GM12875 (cell line): ENCODE measurements around the gene BTBD1.
A peak's percentile ranks its signal among the peaks of the same experiment; 100 is the strongest.
"Not testable (repeated sequence)": the region's sequence is repeated elsewhere in the genome, so short reads cannot be mapped to it uniquely, and the experiment has no call there.

Source experiments
- H3K4me3 ChIP-seq: one replicate; pipeline ENCODE4 v1.5.1; 2011; ENCODE audit warnings: low read depth, low read length, control low read depth
- TF ChIP-seq, protein P1 (sequence below): IDR thresholded peaks from 2 replicates; pipeline ENCODE4 v1.5.1; 2011; ENCODE audit warnings: low read depth, mild to moderate bottlenecking, control low read depth, inconsistent platforms, low read length, moderate library complexity, borderline replicate concordance; ENCODE audit not compliant: insufficient read depth

BTBD1 gene

DNA sequence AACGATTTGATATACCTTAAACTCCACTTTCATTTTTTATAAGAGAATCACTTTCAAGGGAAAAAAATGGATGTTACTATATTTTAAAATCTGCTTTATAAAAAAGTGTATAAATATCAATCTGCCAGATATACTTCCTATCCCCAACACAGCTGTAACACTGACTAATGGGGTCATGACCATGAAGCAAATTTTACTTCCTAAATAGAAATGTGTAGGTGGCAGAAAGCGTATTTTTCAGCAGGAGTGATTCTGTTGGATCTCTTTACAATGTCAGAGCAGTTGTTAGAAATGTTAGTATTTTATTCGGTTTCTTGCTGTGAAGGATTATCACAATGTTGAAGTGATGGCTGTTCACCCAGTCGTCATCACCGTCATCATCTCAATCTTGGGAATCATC lies 50.1 kb downstream of the BTBD1 start:
- TF ChIP-seq, protein P1, sequence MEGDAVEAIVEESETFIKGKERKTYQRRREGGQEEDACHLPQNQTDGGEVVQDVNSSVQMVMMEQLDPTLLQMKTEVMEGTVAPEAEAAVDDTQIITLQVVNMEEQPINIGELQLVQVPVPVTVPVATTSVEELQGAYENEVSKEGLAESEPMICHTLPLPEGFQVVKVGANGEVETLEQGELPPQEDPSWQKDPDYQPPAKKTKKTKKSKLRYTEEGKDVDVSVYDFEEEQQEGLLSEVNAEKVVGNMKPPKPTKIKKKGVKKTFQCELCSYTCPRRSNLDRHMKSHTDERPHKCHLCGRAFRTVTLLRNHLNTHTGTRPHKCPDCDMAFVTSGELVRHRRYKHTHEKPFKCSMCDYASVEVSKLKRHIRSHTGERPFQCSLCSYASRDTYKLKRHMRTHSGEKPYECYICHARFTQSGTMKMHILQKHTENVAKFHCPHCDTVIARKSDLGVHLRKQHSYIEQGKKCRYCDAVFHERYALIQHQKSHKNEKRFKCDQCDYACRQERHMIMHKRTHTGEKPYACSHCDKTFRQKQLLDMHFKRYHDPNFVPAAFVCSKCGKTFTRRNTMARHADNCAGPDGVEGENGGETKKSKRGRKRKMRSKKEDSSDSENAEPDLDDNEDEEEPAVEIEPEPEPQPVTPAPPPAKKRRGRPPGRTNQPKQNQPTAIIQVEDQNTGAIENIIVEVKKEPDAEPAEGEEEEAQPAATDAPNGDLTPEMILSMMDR: no peak
- no peak overlapping the region for H3K4me3 ChIP-seq

DNA sequence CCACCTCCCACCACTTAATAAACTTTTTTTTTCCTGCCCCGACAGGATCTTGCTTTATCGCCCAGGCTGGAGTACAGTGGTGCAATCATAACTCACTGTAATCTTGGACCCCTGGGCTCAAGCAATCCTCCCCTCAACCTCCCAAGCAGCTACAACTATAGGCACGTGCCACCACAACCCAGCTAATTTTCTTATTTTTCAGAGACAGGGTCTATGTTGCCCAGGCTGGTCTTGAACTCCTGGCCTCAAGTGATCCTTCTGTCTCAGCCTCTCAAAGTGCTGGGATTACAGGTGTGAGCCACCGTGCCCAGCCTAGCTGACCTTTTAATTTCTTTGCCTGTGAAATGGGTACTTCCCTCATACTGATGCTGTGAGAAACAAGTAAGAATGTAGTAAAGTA lies 51.7 kb downstream of the BTBD1 start:
- H3K4me3 ChIP-seq: no peak overlapping the region
- TF ChIP-seq, protein P1: no peak

DNA sequence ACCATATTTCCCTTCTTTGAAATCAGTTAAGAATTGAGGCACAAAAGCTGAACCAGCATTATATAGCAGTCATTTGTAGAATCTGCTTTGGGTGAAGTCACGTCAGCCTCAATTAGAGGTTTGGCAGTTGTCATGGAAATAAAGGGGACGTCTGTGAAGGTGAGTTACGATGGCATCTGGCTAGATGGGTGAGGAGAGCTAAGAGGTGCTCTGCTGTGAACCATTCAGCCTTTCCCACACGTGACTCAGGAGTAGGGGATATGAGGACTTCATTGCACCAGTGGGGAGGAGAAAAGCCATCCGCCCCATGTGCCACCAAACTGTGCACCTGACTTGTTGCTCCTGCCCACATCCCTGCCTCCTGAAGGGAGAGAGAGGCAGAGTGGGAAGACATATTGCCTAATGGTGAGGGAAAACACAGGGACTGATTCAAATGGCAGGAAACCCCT lies 52.8 kb downstream of the BTBD1 start:
- H3K4me3 ChIP-seq: no peak overlapping the region
- TF ChIP-seq, protein P1: no peak

DNA sequence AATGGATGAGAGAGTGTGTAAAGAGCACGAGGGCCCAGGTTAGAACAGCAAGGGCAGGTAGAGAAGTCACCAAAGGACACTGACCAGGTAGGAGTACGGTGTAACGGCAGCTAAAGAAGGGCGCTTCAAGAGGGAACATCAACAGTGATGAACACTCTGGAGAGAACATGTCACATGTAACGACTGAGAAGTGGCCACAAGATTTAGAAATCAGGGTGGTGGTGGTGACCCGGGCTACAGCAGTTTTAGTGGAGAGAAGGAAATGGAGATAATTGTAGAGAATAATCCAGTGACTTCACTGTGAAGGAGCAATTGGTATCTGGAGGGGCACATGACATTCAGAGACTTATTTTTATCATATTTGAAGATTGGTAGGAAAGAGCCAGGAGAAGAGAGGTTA lies 54.4 kb downstream of the BTBD1 start:
- H3K4me3 ChIP-seq: no peak overlapping the region

DNA sequence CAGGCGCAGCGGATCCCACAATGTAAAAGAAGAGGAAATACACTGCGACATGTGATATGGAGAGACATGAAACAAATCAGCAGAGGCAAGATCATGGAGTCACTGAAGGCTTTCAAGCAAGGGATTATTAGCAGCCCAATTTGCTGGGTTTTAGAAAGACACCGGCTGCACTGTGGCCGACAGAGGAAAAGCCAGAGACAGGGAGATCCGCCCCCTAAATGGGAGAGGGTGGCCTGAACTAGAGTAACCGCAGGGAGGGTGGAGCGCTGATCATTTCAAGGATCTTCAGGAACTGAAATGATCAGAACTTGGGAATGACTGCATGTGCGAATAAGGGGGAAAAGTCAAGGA lies 55.0 kb downstream of the BTBD1 start:
- TF ChIP-seq, protein P1: no peak
- peak overlapping the region; percentile 99 for H3K4me3 ChIP-seq

More for the DNA sequence above, 54.4 kb downstream of the BTBD1 start:
- TF ChIP-seq, protein P1: no peak

DNA sequence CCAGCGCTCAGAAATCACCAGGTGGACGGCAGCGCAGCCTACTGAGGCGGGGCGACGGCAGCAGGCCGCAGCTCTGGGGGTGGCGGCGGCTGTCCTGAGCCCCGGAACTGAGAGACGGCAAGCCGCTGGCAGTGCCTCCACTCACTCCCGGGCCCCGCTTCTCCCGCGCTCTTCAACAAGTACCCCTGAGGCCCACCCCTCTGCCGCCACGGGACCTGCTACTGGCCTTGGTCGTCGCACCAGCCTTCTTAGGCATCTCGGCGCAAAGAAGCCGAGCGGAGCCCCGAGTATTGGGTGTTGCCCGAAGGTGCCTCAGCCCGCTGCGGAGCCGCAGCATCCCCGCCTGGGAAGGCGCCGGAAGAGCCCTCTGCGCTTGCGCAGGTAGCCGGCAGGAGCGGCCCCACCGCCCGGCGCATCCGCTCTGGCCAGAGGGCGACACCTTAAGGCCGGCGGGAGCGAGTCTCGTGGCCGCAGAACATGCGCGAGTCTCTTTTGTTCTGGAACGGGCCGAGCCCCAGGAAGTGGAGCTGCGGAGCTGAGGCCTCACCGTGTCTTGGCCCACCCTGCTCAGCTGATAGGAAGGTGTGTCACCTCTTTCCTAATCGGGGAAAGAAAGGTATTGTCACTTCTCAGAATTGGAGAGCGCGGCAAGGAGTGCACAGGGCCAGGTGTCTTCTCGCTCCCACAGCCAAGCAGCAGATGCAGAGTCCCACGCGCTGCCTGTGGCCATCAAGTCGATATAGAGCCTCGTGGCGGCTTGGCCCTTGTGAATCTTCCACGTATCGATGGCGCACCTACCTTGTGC lies 55.6 kb downstream of the BTBD1 start, which contains the start of gene C15orf40:
TSS of gene C15orf40 (minus strand) at position 369 of the 805 bp plus-strand sequence. CDS start at position 337, 32 bp downstream.
- H3K4me3 ChIP-seq: peak within 1 kb of the TSS; percentile 99
- TF ChIP-seq, protein P1: peak; percentile 76

DNA sequence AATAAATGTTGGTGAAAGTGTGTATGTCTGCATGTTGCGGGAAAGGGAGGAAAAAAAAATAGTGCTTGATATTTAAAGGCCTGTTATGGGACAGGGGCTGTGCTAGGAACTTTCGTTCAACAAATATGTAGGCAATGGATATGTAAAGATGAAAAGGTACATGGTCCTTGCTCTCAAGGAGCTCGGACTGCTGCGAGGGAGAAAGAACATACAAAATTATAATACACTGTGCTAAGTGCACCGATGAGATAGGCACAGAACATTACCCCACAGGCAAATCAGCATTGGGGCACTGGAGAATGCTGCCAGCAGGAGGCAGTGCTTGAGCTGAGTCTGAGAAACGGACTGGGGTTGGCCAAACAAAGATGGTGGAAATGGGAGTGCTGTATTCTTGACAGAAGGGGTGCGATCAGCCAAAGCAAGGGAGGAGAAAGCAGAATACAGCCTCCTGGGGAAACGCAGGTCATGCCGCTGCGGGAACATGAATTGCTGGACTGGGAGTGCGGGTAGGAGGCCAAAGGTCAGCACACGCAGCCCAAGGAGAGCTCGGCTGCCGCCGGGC lies 56.3 kb downstream of the BTBD1 start:
- peak overlapping the region; percentile 99 for H3K4me3 ChIP-seq
- TF ChIP-seq, protein P1: peak; percentile 82

DNA sequence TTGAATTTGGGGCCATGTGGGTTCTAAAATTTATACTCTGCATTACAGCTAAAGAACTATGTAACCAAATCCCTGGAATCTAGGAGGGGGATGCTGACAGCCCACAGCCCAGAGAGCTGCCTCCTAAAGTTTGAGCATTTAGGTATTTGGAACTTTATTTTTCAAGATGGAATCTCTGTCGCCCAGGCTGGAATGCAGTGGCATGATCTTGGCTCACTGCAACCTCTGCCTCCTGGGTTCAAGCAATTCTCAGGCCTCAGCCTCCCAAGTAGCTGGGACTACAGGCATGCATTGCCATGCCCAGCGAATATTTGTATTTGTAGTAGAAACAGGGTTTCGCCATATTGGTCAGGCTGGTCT lies 66.4 kb downstream of the BTBD1 start:
- H3K4me3 ChIP-seq: not testable (repeated sequence)
